Immature natural killer cell (primary cell): Measurements from ENCODE around the gene TNS1. TPM values are rescaled to one million over a fixed set of nuclear protein-coding genes. Genes with fewer than 3 reads are reported as not detected.

Source experiments
- DNase-seq, 3 donors: peaks; one replicate each; pipeline ENCODE4 v3.0.0; 2022; ENCODE audit warnings: mixed read lengths in 1 of 3
- H3K27ac Mint-ChIP-seq, 6 donors: one replicate each; pipeline ENCODE4 v1.8.0; 2020; ENCODE audit warnings: mixed read lengths in 6 of 6, mild to moderate bottlenecking in 5 of 6, inconsistent platforms in 4 of 6, moderate library complexity in 3 of 6
- H3K27me3 Mint-ChIP-seq, 3 donors: one replicate each; pipeline ENCODE4 v1.8.0; 2020 to 2021; ENCODE audit warnings: low read depth in 3 of 3, mild to moderate bottlenecking in 3 of 3, mixed read lengths in 3 of 3, moderate library complexity in 3 of 3, inconsistent platforms in 1 of 3
- H3K36me3 Mint-ChIP-seq, 3 donors: one replicate each; pipeline ENCODE4 v1.8.0; 2020; ENCODE audit warnings: mixed read lengths in 3 of 3, inconsistent platforms in 2 of 3, mild to moderate bottlenecking in 2 of 3
- H3K4me1 Mint-ChIP-seq, 2 donors: one replicate each; pipeline ENCODE4 v1.8.0; 2020; ENCODE audit warnings: inconsistent platforms in 2 of 2, mild to moderate bottlenecking in 2 of 2, mixed read lengths in 2 of 2, moderate library complexity in 1 of 2
- H3K4me3 Mint-ChIP-seq, 5 donors: one replicate each; pipeline ENCODE4 v1.8.0; 2020; ENCODE audit warnings: mild to moderate bottlenecking in 5 of 5, mixed read lengths in 5 of 5, inconsistent platforms in 3 of 5, moderate library complexity in 3 of 5
- H3K9me3 Mint-ChIP-seq, 6 donors: one replicate each; pipeline ENCODE4 v1.8.0; 2020; ENCODE audit warnings: mild to moderate bottlenecking in 6 of 6, mixed read lengths in 6 of 6, inconsistent platforms in 4 of 6, moderate library complexity in 3 of 6
- polyA plus RNA-seq, 3 donors: library from polyadenylated mRNA; unstranded; fragments of 300-500 nt; fragmentation: Illumina TruSeq; gene quantifications; one replicate each; pipeline ENCODE4 v1.2.3, GENCODE V29; 2021

TNS1 gene
- polyA plus RNA-seq, 3 donors from 2014 or later: 0.40 TPM; not detected in 2

- H3K4me3 Mint-ChIP-seq: no peak overlapping the region
- H3K4me1 Mint-ChIP-seq: no peaks in the 10 kb centered on the region
- H3K36me3 Mint-ChIP-seq: no peaks in the 10 kb centered on the region
- no peaks in the 10 kb centered on the region for H3K9me3 Mint-ChIP-seq
- H3K27ac Mint-ChIP-seq: no peak overlapping the region
- no peak for DNase-seq
- H3K27me3 Mint-ChIP-seq: peaks cover 0 to 4% (median 2%) of the 10 kb centered on the region in 3 donors
Observed at GRCh38 chr2:217834744-217835513, 167.9 kb downstream of the TNS1 start.

DNA sequence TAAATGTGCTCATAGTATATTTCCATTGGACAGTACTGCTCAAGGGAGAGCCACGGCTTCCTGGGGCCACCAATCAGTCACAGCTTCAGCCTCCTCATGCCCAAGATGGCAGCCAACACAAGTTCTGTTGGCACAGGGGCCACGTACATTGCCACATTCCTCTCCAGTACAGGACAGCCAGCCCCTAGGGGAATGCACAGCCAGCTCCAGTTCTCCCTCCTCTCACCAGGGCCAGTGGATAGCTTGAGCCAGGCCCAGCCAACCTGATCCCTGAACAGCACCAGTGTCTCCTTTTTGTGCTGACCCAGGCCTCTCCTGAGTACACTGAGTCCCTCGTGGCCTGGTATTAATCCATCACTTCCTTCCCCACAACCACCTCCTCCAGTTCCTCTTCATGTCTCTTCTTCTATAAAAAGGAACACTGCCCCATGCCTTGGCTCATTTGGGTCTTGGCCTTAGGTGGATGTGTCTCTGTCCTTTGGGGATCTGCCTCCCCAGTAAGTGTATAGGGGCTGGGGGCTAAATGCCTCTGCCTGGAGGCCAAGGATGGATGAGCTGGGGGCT is 168.7 kb downstream of the TNS1 start:
- DNase-seq: no peak
- Mint-ChIP-seq H3K27ac (no peak overlapping the region), H3K27me3 (peaks cover 0 to 4% (median 4%) of the 10 kb centered on the region in 3 donors), H3K4me3 (no peak overlapping the region), H3K36me3 (no peaks in the 10 kb centered on the region), H3K9me3 (no peaks in the 10 kb centered on the region), H3K4me1 (no peaks in the 10 kb centered on the region)

- DNase-seq: no peak
- H3K4me1 Mint-ChIP-seq: no peaks in the 10 kb centered on the region
- H3K27ac Mint-ChIP-seq: no peak overlapping the region
- H3K36me3 Mint-ChIP-seq: no peaks in the 10 kb centered on the region
- H3K4me3 Mint-ChIP-seq: no peak overlapping the region
- H3K27me3 Mint-ChIP-seq: peaks cover 0 to 4% (median 4%) of the 10 kb centered on the region in 3 donors
- H3K9me3 Mint-ChIP-seq: no peaks in the 10 kb centered on the region
Observed at GRCh38 chr2:217833439-217833838, 169.4 kb downstream of the TNS1 start.

DNA sequence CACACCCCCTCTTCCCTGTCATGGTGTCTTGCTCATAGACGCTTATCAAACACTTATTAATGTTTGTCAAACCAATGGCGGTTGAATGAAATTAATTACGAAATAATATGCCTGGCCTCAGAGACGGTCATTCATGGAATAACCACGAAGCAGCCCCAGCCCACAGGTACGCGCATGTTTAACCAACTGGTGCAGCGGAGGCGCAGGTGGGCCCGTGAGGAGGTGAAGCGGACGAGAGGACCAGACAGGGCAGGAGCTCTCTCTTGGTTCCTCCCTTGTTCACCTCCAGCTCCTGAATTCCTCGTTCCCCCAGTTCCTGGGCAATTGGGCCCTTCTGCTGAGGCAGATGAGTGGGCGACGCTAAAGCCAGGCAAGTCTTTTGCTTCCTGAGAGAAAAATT is 169.8 kb downstream of the TNS1 start:
- no peaks in the 10 kb centered on the region for H3K9me3 Mint-ChIP-seq
- peaks cover 0 to 4% (median 4%) of the 10 kb centered on the region in 3 donors for H3K27me3 Mint-ChIP-seq
- H3K4me3 Mint-ChIP-seq: no peak overlapping the region
- H3K27ac Mint-ChIP-seq: no peak overlapping the region
- no peak for DNase-seq
- no peaks in the 10 kb centered on the region for H3K4me1 Mint-ChIP-seq
- no peaks in the 10 kb centered on the region for H3K36me3 Mint-ChIP-seq

GRCh38 chr2:217832115-217832514 is 170.7 kb downstream of the TNS1 start:
- DNase-seq: no peak
- Mint-ChIP-seq H3K9me3 (no peaks in the 10 kb centered on the region), H3K4me3 (no peak overlapping the region), H3K27me3 (peaks cover 0 to 4% (median 4%) of the 10 kb centered on the region in 3 donors), H3K36me3 (no peaks in the 10 kb centered on the region), H3K27ac (no peak overlapping the region), H3K4me1 (no peaks in the 10 kb centered on the region)

DNA sequence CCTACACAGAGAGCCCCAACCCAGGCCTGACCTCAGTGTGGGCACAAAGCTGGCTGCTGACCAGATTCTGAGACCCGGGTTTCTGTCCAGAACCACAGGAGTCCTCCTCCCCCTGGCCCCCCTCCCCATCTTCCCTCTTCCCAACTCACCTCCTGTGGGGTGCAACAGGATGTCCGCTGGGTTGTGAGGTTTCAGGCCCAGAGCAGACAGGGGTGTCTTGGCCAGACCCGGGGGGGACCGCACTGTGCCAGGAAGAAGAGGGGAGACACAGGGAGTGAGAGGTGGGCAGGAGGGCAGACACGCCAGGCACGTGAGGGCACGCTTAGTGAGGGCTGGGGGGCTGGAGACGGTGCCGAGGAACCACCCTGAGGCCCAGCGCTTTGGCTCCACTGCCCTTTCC is 171.5 kb downstream of the TNS1 start:
- no peaks in the 10 kb centered on the region for H3K9me3 Mint-ChIP-seq
- peaks cover 2 to 4% (median 2%) of the 10 kb centered on the region in 3 donors for H3K27me3 Mint-ChIP-seq
- H3K36me3 Mint-ChIP-seq: no peaks in the 10 kb centered on the region
- no peak overlapping the region for H3K27ac Mint-ChIP-seq
- no peak overlapping the region for H3K4me3 Mint-ChIP-seq
- no peaks in the 10 kb centered on the region for H3K4me1 Mint-ChIP-seq
- DNase-seq: no peak

DNA sequence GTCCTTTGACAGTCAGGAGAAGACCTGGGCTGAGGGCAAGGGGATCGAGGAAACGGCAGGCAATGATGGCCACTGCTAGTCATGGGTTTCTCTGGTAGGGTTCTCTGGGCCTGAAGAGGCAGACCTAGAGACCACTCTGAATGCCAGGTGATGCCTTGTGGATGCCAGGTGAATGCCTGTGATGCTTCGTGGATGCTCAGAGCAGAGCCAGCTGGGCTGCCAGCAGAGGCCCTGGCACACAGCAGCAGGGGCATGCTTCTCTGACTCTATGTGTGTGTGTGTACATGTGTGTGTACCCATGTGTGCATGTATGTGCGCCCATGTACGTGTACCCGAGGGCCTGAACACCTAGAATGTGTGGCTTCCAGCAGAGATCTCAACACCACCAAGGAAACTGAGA is 172.0 kb downstream of the TNS1 start:
- H3K36me3 Mint-ChIP-seq: no peaks in the 10 kb centered on the region
- H3K4me1 Mint-ChIP-seq: no peaks in the 10 kb centered on the region

DNA sequence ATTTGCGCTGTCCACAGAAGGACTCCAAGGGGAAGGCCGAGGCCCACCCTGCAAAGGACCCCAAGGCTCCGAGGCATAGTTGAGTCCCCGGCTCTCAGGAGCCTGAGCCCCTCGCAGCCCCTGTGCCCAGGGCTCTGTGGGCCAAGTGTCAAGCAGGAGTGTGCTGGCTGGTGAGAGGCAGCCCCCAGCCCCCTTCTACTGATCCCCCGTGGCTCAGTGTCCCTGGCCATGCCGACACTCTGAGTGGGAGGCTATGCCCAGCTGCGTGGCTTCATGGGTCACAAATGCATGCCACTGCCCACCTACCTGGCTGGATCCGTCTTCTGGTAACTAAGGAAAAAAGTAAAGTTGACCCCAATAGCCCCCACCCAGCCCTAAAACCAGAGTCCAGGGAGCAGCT is 172.7 kb downstream of the TNS1 start:
- Mint-ChIP-seq H3K4me1 (no peaks in the 10 kb centered on the region), H3K27ac (no peak overlapping the region), H3K9me3 (no peaks in the 10 kb centered on the region), H3K36me3 (no peaks in the 10 kb centered on the region), H3K27me3 (peaks cover 2 to 6% (median 2%) of the 10 kb centered on the region in 3 donors), H3K4me3 (no peak overlapping the region)
- DNase-seq: no peak

More for the DNA sequence above, 172.0 kb downstream of the TNS1 start:
- Mint-ChIP-seq H3K27ac (no peak overlapping the region), H3K27me3 (peaks cover 2 to 6% (median 2%) of the 10 kb centered on the region in 3 donors), H3K9me3 (no peaks in the 10 kb centered on the region), H3K4me3 (no peak overlapping the region)
- DNase-seq: no peak

DNA sequence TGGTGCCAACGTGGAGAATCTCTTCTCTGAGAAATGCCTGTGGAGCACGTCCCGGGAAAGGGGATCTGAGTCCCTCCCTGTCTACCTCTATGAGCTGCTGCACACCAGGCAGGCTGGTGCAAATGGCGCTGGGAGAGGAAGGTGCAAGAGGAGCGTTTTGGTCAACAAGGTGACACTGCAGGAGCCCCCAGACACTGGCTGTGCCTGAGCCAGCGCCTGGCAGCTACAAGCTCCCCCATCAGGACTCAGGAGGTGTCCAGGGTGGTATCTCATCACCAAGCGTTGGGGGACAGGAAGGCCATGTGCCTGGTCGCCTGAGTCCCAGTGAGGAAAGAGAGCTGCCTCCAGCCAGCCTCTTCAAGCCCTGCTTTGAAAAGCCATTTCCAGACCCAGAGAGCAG is 173.4 kb downstream of the TNS1 start:
- Mint-ChIP-seq H3K4me3 (no peak overlapping the region), H3K27ac (no peak overlapping the region), H3K9me3 (no peaks in the 10 kb centered on the region), H3K4me1 (no peaks in the 10 kb centered on the region), H3K27me3 (peaks cover 2 to 7% (median 3%) of the 10 kb centered on the region in 3 donors), H3K36me3 (no peaks in the 10 kb centered on the region)
- no peak for DNase-seq

DNA sequence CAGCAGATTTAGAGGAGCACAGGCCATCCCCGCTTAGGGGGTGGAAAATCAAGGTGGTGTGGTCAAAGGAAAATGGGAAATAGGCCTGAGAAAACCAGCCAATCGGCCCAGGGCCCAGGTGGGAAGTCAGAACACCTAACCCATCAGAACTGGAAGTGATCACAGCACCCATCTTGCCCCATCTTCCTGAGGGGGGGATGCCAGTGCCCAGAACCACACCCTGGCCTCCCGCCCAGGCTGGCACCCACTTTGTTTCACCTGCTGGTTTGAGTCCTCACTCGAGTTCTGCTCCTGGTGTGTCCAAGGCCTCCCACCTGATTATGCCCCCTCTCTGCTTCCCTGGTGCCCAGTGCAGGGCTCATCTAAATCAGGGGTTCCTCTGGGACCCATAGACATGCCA is 174.5 kb downstream of the TNS1 start:
- no peak overlapping the region for H3K4me3 Mint-ChIP-seq
- no peak overlapping the region for H3K27ac Mint-ChIP-seq
- no peaks in the 10 kb centered on the region for H3K36me3 Mint-ChIP-seq
- no peak for DNase-seq
- H3K9me3 Mint-ChIP-seq: no peaks in the 10 kb centered on the region
- H3K27me3 Mint-ChIP-seq: peaks cover 2 to 8% (median 3%) of the 10 kb centered on the region in 3 donors
- no peaks in the 10 kb centered on the region for H3K4me1 Mint-ChIP-seq

DNA sequence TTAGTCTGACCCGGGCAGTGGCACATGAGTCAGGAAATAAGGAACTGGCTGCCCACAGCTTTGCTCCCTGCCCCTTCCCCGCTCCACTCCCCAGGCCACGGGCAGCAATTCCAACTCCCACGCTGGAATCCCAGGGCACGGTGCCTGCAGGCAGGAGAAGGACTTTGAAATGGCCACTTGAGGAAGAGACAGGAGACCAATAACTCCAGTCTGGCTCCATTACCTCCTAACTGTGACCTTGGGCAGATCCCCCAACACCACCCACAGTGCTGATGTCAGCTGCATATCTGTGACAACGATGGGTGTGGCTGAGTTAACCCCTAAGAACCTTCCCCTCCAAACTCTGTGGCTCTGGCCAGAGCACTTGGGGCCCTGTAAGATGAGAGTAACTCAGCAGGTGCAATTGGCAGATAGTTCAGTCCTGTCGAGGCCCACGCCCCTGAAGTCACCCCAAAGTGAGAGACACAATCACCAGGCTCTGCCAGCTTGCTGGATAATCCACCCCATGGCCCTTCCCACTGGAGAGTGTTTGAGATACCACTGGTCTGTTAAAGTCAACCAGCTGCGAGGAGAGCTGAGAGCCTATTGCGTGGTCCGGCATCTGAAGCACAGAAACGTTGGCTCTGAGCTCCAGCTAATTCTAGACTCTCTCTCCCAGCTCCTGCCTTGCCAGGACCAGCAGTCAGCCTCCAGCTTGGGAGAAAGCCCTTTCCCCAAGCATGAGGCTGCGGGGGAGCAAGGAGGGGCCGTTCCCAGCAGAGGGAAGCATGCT is 175.2 kb downstream of the TNS1 start:
- no peaks in the 10 kb centered on the region for H3K4me1 Mint-ChIP-seq

DNA sequence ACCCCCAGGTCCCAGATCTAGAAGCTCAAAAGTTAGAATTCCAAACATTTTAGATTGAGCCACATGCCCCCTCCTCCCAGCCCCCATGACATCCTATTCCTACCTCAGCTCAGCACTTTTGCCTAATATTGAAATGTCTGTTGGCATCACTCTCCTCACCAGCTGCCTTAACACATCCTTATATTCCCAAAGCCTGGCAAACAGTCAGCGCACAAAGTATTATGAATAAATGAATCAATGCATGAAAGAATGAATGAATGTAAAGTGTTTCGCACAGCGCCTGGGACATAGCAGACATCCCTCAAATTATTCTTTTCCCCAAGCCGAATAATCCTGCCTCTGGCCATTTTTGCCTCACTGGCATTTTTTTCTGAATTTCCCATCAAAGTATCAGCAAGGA is 175.8 kb downstream of the TNS1 start:
- Mint-ChIP-seq H3K4me3 (no peak overlapping the region), H3K27me3 (peaks cover 2 to 6% (median 3%) of the 10 kb centered on the region in 3 donors), H3K36me3 (no peaks in the 10 kb centered on the region), H3K4me1 (no peaks in the 10 kb centered on the region), H3K27ac (no peak overlapping the region), H3K9me3 (no peaks in the 10 kb centered on the region)
- no peak for DNase-seq

More for the DNA sequence above, 175.2 kb downstream of the TNS1 start:
- no peak overlapping the region for H3K4me3 Mint-ChIP-seq
- H3K27me3 Mint-ChIP-seq: peaks cover 2 to 8% (median 3%) of the 10 kb centered on the region in 3 donors
- no peak for DNase-seq
- no peaks in the 10 kb centered on the region for H3K36me3 Mint-ChIP-seq
- H3K9me3 Mint-ChIP-seq: no peaks in the 10 kb centered on the region
- H3K27ac Mint-ChIP-seq: no peak overlapping the region

DNA sequence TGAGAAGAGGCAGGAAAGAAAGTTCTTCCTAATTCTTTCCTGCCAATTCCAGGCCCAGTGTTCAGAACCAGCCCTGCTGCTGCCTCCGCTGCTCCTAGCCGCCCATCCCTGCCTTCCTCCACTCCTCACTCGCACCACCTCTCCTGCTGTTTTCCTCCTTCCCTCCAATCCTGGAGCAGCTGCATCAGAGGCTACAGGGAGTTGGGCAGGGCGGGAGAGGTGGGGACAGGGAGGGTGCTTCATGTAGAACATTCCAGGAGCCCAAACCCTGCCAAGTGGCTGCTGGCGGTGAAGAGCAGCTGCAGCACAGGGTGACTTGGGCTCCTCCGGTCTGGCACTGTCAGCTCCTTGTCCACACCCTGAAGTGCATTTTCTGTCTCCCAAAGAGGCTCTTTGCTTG is 176.3 kb downstream of the TNS1 start:
- H3K36me3 Mint-ChIP-seq: no peaks in the 10 kb centered on the region
- H3K27ac Mint-ChIP-seq: no peak overlapping the region
- peaks cover 2 to 4% (median 3%) of the 10 kb centered on the region in 3 donors for H3K27me3 Mint-ChIP-seq
- no peaks in the 10 kb centered on the region for H3K9me3 Mint-ChIP-seq
- H3K4me1 Mint-ChIP-seq: no peaks in the 10 kb centered on the region
- no peak for DNase-seq
- H3K4me3 Mint-ChIP-seq: no peak overlapping the region
